HG03175 (cell line): Measurements from ENCODE around the gene MOB4.
"Not testable (repeated sequence)": the region's sequence is repeated elsewhere in the genome, so short reads cannot be mapped to it uniquely, and the experiment has no call there.

Experiments used
- ATAC-seq: cut with Tn5 transposase; IDR thresholded peaks from one replicate; pipeline ENCODE4 v1.9.1; 2021; ENCODE audit warnings: mild to moderate bottlenecking, moderate library complexity; ENCODE audit not compliant: unreplicated experiment

Gene MOB4

DNA sequence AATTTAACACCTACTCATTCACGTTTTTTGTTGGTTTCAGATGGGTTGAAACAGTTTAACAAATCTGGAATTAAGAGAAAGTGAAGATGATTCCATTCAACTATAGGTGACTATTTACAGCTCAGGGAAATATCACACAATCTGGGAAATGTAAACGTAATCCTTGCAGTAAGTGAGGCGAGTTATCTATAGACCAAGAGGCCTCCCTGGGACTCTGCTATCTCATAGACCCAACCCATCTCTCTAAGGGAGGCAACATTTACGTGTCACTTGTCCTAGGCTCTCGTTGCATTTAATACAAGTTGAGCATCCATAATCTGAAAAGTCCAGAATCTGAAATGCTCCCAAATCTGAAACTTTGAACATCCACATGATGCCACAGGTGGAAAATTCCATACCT lies 2.0 kb upstream of the MOB4 start:
- no peak for ATAC-seq

DNA sequence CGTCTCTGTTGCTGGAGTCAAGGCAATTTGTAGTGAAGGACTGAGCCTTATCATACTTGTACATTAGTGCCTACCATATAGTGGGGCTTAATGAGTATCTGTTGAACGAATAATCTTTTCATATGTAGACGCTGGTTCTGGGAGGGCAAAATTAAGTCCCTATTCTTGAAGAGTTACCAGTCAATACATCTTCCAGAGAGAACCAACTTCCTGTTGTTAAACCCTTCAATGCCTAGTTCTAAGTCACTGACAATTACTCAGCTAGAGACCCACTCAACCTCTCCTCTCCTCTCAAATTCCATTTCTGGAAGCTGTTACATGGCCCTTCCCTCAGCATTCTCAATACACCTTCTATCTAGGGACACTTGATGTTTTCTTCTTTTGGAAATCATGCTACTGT lies 1.1 kb upstream of the MOB4 start:
- ATAC-seq: no peak

DNA sequence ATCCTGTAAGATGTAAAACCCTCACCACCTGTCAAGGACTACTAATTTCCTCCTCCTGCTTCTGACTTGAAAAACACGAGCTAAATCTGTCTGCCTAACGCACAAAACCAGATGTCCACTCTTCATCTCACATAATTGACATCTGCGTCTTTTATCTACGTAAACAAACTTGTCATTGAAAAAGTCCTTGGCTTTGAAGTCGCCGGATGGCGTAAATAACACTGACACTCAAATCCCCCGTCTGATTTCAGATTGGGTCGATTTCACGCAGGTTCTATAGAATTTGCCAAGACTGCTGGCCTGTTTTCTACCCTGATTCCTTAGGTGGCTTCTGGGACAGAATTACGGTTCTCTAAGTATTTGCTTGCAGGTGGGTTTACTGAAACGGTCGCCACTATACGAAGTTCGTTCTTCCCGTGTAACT lies 539 bp upstream of the MOB4 start:
- peak; percentile 2 for ATAC-seq

DNA sequence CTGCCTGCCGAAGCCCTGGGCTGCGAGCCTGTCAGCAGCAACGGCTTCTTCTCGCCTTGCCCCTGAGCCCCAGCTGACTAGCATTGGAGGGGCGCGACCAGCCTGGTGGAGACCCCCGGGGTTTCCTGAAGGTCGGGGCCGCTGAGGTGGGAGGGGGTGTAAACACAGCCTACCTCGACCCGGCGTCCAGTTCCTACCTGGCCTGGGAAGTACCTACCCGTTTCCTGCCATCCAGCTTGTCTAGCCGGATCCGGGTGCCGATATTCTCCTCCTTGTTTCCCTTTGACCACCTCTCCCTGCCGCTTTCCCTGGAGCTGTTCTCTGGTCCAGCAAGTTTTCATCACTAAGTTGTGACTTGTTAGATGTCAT lies 511 bp downstream of the MOB4 start:
- no peak for ATAC-seq

DNA sequence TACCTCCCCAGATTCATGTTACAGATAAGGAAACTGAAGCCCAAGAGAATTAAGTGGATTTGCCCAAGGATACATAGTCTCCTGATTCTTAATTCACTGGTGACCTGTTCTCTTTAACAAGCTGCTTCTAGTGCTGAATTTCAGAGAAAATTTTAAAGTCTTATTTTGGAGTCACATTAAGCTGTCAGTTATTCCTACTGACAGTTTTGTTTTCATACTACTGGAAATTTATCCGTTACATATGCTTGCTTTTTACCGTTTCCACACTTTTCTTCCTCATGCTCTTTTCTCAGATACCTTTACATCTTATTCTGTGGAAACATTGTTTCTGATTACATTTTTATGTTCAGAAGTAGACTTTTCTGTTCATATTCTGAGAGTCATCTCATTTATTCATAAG lies 1.3 kb downstream of the MOB4 start:
- no peak for ATAC-seq

DNA sequence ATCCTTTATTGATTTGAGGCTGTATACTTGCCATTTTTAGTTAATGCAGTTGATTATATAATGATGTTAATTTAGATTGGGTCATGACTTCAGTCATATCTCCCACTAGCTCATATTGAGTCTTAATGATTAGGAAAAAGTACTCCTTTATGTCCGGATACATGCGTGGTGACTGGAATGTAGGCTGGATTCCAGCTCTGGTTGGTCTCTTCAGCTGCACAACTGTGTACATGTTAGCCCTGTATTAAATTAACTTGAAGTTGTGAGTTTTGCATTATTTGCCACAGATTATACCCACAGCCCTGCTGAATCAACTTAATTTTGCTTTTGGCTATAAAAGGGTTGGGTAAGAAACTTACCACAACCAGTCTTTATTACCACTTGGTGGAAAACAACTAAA lies 22.5 kb downstream of the MOB4 start:
- ATAC-seq: no peak

DNA sequence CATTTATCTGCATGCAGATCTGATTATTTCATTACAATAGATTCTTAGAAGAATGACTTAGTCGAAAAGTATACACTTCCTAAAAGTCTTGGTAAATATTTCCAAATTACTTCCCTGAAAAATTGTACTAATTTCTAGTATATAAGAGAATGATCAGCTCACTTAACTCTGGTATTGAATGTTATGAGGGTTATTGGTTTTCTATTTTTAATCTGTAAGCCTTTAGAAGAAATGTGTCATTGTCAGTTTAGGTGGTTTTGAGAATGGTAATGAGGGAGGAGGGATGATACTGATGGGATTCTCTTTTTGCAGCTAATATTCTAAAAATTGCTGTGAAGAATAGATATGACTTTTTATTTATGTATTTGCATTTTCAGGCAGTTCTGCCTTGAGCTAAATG lies 23.9 kb downstream of the MOB4 start:
- ATAC-seq: no peak

DNA sequence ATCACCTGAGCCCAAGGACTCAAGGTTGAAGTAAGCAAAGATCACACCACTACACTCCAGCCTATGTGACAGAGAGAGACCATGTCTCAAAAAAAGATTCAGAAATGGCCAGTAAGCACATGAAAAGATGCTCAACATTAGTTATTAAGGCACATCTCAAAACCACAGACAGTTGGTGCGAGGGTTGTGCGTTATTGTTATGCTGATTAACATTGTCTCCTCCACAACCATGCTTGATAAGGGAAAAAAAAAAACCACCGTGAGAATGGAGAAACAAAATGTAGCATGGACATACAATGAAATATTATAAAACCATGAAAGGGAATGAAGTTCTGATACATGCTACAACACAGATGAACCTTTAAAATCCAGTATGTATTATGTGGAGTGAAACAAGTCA lies 27.3 kb downstream of the MOB4 start:
- no peak for ATAC-seq

DNA sequence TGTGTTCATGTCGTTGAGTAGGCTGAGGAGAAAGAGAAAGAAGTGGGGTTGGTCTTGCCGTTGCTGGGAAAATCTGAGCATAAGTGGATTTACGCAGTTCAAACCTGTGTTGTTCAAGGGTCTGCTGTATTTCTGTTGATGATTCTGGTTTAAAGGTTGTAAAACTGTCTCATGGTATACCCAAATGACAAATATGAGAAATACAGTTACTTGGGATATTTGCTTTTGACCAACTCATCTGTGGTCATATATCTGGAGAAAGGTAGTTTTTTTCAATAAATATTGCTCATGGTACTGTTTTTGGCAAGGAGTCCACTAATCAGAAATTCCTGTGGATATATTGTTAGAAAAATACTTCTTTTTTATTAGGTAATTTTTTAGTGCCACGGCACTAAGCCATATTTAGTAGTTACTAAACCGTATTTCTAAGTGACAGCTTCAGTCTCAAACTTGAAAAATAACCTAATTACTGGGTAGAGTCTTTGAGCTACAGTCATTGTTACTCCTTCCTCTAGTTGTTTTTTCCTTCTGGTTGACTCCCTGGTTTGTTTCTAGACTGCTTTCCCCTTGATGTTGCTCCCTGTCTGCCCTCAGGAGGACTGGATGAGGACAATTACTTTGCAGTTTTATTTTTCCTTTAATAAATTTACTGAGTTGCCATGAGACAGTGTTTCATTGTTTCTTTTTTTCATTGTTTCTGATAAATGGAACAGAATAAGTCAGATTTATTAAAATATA lies 31.5 kb downstream of the MOB4 start:
- no peak for ATAC-seq

DNA sequence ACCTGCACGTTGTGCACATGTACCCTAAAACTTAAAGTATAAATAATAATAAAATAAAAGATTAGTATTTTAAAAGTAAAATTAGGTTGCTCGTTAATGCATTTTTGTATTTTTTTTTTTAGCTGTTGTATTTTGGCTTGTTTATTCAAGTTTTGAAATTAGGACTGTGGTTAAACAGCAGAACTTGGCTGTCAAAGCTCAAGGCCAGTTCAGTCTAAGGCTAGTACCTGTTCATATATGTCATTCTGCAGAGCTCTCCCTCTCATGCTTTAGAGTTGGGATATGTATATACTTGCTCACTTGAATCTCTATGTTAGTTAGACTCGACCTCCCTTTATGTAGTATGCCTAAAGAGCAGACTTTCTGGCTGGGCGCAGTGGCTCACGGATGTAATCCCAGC lies 32.7 kb downstream of the MOB4 start:
- no peak for ATAC-seq

DNA sequence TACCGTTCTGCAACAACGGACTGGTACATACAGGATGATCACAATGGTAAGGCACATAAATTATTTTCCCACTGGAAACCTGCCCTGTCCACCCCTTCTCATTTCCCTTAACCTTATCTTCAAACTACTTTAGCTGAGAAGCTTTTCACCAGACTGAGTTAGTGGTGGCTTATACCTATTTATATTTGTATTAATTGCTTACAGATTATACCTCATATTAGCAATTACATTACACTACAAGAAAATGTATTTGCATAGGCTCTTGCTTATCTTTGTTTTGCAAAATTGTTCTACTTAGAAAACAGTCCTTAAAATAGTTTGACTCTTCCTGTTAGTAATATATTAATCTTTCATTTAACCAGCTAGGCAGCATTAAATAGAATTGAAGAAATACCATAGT lies 35.4 kb downstream of the MOB4 start:
- ATAC-seq: not testable (repeated sequence)

DNA sequence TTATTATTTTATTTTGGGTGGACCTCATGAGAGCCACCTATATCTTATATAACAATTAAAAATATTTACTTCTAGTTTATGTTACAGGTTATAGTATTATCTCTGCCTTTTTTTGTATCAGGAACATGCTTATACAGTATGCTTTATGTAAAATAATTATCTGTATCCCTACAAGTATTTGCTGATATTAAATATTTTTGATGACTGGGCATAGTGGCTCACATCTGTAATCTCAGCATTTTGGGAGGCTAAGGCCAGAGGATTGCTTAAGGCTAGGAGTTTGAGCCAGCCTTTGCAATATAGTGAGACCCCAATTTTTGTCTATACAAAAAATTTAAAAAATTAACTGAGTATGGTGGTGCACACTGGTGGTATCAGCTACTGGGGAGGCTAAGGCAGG lies 39.6 kb downstream of the MOB4 start:
- no peak for ATAC-seq

DNA sequence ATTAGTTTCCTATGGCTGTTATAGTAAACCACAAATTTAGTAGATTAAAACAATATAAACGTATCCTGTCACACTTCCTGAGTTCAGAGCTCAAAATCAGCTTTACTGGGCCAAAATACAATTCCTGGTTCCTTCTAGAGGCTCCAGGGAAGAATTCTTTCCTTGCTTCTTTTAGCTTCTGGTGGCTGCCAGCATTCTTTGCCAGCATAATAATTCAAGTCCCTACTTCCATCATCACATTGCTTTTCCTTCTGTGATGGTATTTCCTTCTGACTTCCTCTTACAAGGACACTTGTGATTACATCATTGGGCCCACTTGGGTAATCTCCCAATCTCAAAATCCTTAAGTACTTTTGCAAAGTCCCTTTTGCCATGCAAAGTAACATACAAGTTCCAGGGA lies 40.6 kb downstream of the MOB4 start:
- ATAC-seq: no peak

DNA sequence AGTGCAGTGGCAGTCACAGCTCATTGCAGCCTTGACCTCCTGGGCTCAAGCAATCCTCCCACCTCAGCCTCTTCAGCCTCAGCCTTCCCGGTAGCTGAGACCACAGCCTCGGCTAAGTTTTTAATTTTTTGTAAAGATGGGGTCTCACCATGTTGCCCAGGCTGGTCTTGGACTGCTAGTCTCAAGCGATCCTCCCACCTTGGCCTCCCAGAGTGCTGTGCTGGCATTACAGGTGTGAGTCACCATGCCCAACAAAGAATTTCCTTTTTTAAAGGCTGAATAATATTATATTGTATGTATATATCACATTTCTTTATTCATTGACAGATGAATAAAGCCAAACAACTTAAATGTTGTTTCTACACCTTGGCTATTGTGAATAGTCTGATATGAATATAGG lies 42.5 kb downstream of the MOB4 start:
- no peak for ATAC-seq

DNA sequence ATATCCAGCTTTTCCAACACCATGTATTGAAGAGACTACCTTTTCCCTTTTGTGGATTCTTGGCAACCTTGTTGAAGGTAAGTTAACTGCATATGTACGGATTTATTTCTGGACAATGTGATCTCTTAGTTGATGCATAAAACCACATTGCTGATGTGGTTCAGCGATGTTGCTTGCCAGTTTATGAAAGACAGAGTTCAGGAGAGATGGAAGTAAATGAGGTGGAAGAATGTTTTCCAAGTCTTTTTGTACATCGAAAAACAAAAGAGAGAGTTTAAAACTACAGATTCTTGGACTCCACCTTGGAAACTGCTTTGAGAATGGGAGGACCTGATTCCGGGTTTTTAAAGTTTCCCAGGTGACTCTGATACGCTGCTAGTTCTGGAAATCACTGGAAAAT lies 43.8 kb downstream of the MOB4 start:
- ATAC-seq: no peak

DNA sequence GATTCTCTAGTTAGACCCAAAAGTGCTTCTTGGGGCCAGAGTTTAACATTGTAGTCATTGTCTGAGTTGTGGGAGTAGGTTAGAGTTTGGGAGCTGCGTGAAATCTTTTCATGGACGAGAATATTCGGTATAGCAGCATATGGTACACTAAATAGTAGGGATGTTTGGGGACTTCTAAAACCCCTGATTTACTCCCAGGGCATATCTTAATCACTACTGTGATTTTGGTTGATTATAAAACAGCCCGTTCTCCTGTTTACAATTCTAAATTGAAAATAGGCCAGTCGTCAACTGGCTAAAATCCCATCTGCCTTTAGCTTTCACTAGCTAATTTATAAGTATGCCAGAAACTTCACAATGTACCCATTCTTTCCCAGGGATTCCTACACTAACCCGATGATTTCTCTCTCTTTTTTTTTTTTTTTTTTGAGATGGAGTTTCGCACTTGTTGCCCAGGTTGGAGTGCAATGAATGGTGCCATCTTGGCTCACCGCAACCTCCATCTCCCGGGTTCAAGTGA lies 44.3 kb downstream of the MOB4 start:
- no peak for ATAC-seq

DNA sequence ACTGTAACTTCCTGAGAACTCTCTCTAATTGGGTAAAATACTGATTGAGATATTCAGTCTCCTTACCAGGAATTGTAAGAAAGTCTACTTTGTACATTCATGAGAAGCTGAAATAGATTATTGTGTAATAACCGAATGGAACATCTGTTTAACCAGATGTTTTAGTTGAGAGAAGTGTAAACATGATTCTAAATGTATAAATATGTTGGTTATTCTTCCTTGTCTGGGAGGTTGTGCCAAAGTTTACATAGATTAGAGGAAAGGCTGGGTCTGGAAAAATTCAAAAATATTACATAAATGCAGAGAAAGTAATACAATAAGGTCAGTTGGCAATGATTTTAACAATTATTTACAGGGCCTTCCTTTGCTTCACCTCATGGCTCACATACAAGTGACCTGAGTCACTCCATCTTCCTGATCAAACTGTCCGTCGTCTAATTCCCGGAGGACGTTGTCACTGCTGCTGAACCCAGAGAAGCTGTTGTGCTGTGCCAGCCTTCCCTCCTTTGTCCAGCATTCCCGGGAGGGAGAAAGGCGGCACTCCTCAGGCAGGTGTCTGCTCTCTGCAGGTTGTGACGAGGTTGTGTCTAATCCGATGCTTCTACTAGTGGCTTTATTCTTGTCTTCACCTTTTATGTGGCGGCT lies 55.9 kb downstream of the MOB4 start:
- no peak for ATAC-seq

DNA sequence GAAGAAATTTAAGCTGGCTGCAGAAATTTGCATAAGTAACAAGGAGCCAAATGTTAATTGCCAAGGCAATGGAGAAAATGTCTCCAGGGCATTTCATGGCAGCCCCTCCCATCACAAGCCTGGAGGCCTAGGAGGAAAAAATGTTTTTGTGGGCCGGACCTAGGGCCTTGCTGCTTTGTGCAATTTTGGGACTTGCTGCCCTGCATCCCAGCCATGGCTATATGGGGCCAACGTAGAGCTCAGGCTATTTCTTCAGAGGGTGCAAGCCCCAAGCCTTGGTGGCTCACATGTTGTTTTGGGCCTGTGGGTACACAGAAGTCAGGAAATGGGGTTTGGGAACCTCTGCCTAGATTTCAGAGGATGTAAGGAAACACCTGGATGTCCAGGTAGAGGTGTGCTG lies 57.7 kb downstream of the MOB4 start:
- no peak for ATAC-seq

DNA sequence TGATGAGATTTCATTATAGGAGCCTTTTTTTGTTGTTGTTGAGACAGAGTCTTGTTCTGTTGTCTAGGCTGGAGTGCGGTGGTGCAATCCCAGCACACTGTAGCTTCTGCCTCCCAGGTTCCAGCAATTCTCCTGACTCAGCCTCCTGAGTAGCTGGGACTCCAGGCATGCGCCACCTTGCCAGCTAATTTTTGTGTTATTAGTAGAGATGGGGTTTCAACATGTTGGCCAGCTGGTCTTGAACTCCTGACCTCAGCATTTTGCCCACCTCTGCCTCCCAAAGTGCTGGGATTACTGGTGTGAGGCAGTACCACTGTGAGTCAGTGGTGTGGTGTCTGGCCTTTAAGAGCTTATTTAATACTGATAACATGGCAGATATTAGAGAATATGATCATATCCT lies 60.1 kb downstream of the MOB4 start:
- no peak for ATAC-seq

DNA sequence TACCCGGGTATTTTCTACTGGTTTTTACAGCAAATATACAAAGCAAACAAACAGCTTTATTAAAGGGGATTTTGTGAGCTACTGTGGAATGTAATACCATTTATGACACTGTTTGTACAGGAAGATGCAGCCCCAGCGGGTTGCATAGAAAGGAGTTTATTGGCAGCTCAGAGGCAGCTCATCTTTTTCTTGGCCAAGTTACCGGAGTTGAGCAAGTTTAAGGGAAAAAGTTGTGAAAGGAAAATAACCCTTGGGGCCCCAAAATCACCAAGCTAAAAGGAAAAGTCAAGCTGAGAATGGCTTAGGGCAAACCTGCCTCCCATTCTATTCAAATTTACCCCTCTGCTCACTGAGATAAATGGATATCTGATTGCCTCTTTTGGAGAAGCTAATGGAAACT lies 60.8 kb downstream of the MOB4 start:
- ATAC-seq: no peak

DNA sequence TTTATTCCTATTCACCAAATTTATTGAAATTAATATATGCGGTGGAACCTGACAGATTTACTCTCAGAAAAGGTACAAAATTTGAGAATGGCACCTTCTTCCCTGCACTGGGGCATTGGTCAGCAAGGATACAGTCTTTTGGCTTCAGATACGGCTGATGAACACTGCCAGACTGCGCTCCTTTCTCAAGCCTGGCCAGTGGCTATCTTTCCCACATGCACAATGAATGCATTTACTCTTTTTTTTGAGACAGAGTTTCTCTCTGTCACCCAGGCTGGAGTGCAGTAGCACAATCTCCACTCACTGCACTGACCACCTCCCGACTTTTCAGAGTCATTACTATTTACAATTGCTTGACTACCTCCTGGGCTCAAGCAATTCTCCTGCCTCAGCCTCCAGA lies 61.6 kb downstream of the MOB4 start:
- ATAC-seq: no peak

DNA sequence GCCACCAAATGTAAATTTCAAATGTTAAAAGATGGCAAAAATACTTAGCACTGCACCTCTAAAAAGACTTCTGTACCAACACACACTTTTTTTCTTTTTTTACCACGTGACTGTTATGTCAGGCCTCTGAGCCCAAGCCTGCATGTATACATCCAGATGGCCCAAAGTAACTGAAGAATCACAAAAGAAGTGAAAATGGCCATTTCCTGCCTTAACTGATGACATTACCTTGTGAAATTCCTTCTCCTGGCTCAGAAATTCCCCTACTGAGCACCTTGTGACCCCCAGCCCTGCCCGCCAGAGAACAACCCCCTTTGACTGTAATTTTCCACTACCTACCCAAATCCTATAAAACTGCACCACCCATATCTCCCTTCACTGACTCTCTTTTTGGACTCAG lies 62.4 kb downstream of the MOB4 start:
- ATAC-seq: not testable (repeated sequence)

DNA sequence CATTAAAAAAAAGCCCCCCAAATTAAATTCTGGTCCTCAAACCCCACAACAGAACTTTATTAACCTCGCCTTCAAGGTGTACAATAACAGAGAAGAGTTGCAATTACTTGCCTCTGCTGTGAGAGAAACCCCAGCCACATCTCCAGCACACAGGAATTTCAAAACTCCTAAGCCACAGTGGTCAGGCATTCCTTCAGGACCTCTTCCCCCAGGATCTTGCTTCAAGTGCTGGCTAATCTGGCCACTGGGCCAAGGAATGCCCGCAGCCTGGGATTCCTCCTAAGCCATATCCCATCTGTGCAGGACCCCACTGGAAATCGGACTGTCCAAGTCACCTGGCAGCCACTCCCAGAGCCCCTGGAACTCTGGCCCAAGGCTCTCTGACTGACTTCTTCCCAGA lies 64.3 kb downstream of the MOB4 start:
- not testable (repeated sequence) for ATAC-seq
